Esophagus muscularis mucosa (tissue), 3 donors: Measurements from ENCODE around the gene C11orf97.

Source experiments
- POLR2A ChIP-seq: fragments of 450-650 bp; IDR thresholded peaks from one replicate; pipeline ENCODE4 v1.6.1; 2017; ENCODE audit warnings: antibody characterized with exemption, moderate library complexity, mild to moderate bottlenecking, low read depth
- TF ChIP-seq, protein P1 (sequence below), 3 experiments: fragments of 200-600 bp in 2 of 3; fragments of 450-650 bp in 1 of 3; sonication (generic) in 2 of 3; IDR thresholded peaks; one replicate each; pipeline ENCODE4 v1.5.1; 2017 to 2019; ENCODE audit warnings: antibody characterized with exemption in 3 of 3, mild to moderate bottlenecking in 2 of 3, moderate library complexity in 1 of 3

- TF ChIP-seq, protein P1, sequence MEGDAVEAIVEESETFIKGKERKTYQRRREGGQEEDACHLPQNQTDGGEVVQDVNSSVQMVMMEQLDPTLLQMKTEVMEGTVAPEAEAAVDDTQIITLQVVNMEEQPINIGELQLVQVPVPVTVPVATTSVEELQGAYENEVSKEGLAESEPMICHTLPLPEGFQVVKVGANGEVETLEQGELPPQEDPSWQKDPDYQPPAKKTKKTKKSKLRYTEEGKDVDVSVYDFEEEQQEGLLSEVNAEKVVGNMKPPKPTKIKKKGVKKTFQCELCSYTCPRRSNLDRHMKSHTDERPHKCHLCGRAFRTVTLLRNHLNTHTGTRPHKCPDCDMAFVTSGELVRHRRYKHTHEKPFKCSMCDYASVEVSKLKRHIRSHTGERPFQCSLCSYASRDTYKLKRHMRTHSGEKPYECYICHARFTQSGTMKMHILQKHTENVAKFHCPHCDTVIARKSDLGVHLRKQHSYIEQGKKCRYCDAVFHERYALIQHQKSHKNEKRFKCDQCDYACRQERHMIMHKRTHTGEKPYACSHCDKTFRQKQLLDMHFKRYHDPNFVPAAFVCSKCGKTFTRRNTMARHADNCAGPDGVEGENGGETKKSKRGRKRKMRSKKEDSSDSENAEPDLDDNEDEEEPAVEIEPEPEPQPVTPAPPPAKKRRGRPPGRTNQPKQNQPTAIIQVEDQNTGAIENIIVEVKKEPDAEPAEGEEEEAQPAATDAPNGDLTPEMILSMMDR (IDR thresholded peaks at IDR 0.05), result no peak
- no peak for TF ChIP-seq POLR2A
These were observed 830 bp downstream of the C11orf97 start for GRCh38 chr11:94513091-94513490.
